NCI-H510A treated with DMSO at 0.1 percent for 48 hours (cell line): ENCODE measurements around the gene SBF1.

Experiments
- DNase-seq: peaks from one replicate; lab custom pipeline; 2025; lab: John Stamatoyannopoulos, UW

The SBF1 gene

GRCh38 chr22:50396751-50397370, 78.0 kb downstream of the SBF1 start:
- DNase-seq: no peak
